GM21529 (cell line): Measurements from ENCODE around the gene SART3.
"Not testable (repeated sequence)": the region's sequence is repeated elsewhere in the genome, so short reads cannot be mapped to it uniquely, and the experiment has no call there.

Source experiments
- ATAC-seq: cut with Tn5 transposase; IDR thresholded peaks from one replicate; pipeline ENCODE4 v1.9.1; 2021; ENCODE audit not compliant: unreplicated experiment

The SART3 gene

DNA sequence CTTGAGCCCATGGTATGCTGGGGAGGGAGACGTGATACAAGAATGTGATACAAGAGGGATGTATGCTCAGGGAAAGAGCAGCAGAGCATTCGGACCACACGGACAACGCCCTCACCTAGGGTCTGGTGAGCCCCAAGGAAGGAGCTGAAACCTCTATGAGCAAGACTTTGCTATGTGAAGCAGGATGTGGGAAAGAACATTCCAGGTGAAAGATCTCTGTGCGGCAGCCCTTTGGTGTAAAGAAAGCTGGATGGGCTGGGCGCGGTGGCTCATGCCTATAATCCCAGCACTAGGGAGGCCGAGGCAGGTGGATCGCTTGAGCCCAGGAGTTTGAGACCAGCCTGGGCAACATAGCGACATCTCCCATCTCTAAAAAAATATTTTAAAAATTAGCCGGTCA, 62.8 kb downstream of the SART3 start:
- ATAC-seq, result no peak

DNA sequence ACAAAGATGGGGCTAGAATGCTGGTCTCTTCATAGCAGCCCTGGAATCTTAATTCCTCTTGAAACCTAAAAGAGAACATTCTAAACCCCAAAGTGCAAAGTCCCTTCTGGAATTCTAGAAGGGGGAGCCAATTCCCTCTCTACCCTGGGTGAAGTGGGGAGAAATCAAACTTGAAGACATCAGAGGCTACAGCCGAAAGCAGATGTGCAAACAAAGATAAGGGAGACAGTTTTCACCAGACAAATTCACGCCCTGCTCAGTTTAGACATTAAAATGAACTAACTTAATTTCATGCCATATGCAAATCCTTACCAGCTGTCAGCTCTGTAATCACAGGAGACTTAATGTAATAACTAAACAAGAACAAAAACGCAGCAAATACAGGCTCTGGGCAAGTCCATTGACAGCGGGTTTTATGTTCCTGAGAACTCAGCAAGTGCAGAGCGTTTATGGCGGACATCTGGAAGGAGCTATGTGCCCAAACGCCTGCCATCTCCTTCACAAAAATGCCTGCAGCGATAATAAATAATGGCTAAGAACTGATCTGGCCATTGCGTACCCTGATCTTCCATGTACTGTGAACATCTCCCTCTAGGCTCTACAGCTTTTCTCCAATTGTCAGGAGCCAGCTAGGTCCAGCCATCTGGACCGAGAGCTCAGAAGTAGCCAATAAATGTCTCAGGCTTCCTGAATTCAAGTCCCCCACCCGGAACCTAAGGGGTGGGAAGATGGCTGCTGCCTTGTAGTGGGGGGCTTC, 65.0 kb downstream of the SART3 start:
- no peak for ATAC-seq

DNA sequence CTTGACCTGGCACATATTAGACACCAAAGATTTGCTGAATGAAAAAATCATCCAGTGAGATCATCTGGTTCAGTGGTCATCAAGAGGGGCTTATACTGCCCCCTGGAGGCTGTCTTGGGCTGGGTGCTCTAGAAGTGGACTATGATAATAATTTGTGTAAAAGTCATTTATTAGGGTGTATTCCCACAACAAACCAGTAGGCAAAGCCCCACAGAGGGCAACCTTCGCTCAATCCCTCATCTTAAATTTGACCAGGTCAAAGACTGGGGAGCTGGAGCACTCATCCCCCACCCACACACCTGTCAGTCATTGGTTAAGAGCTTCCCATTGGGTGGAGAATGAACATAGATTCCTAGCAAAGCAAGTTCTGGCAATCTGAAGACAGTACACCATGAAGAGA, 65.9 kb downstream of the SART3 start:
- no peak for ATAC-seq

DNA sequence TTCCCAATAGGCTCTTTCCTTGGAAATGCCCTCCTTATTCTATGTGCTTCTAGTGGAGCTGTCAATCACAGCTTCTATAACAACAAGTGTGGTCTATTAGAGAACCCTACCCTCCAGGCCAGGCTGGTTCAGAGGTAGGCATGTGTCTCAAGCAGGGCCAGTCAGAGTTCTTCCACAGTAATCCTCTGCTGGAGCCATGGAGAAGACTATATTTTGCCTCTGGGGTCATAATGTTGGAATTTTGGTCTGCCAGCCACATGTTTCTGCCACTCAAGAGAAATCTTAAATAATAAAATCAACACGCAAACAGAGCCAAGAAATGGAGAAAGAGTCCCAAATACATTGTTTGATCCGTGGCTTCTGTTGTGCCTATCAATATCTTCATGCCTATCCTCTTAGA, 69.7 kb downstream of the SART3 start:
- no peak for ATAC-seq

DNA sequence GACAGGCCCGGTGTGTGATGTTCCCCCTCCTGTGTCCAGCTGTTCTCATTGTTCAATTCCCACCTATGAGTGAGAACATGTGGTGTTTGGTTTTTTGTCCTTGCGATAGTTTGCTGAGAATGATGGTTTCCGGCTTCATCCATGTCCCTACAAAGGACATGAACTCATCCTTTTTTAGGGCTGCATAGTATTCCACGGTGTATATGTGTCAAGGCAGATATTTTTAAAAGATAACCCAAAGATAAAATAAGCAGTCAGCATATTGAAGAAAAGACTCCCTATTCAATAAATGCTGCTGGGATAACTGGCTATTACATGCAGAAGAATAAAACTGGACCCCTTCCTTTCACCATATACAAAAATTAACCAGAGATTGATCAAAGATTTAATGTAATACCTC, 73.9 kb downstream of the SART3 start:
- not testable (repeated sequence) for ATAC-seq

DNA sequence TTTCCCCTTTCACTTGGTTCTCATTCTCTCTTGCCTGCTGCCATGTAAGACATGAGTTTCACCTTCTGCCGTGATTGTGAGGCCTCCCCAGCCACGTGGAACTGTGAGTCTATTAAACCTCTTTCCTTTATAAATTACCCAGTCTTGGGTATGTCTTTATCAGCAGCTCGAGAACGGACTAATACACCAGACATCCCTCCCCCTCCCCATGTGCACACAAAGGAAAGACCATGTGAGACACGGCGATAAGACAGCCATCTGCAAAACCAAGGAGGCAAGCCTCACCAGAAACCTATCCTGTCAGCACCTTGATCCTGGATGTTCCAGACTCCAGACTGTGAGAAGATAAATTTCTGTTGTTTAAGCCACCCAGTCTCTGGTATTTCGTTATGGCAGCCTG, 75.6 kb downstream of the SART3 start:
- not testable (repeated sequence) for ATAC-seq

DNA sequence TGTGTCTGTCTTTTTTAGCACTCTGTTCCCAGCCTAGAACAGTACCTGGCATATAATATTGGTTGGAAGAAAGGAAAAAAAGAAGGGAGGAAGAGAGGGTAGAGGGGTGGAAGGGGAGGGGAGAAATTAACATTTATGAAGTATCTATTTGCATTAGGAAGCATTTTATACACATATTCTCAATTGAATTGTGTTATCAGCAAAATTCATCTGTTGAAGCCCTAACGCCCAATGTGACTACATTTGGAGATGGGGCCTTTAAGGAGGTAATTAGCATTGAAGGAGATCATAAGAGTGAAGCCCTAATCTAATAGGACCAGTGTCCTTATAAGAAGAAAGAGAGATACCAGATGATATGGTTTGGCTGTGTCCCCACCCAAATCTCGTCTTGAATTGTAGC, 76.1 kb downstream of the SART3 start:
- no peak for ATAC-seq

DNA sequence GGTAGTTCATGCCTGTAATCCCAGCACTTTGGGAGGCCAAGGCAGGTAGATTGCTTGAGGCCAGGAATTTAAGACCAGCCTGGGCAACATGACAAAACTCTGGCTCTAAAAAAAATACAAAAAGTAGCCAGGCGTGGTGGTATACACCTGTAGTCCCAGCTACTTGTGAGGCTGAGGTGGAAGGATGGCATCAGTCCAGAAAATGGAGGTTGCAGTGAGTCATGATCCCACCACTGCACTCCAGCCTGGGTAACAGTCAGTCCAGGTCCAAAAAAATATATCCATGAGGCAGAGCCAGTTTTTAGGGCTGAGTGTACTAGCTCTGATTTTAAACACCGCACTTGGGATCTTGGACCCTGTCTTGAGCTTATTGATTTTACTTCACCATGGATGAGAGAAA, 76.5 kb downstream of the SART3 start:
- no peak for ATAC-seq

DNA sequence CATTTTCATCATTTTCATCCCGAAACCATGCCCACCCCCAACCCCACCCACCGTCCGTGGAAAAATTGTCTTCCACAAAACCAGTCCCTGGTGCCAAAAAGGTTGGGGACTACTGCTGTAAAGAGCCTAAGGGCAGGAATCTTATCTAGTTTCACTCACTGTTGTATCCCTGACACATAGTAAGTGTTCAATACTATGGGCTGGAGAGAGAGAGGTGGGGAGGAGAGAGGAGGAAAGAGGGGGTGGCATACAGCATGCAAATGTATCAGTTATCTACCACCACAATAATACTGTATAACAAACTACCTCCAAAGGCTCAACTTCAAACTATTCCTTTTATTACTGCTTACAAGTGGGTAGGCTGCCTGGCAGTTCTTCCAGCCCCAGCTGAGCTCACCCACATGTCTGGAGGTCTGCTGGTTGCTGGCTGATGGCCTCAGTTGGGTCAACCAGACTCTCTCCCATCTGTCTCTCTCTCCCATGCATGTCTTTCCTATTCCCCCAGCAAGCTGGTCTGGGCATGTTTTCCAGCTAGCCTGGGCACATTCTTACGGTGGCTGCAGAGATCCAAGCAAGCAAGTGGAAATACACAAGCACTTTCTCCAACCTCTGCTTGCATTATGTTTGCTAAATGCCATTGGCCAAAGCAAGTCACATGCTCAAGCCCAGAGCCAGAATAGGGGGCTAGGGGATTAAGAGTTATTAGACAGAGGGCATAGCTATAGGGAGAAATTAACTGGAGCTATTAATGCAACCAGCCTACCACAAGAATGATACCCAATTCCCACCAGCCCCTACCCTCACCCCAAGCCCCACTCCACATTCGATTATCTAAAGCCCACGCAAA, 77.5 kb downstream of the SART3 start:
- ATAC-seq, result no peak

DNA sequence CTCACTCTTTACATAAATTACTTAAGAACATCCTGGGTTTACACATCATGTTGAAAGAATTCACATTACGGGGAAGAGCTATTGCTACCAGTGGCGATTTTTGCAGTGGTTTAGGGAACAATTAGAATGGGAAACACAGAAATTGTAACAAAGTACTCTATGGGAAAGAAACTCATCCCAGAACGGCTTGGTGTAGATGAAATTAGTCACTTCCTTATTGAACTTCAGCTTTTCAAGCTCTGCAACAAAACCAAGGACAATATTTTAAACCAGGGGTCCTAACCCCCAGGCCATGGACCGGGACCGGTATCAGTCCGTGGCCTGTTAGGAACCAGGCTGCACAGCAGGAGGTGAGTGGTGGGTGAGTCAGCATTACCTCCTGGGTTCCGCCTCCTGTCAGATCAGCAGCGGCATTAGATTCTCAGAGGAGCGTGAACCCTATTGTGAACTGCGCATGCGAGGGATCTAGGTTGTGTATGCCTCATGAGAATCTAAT, 78.2 kb downstream of the SART3 start:
- no peak for ATAC-seq

DNA sequence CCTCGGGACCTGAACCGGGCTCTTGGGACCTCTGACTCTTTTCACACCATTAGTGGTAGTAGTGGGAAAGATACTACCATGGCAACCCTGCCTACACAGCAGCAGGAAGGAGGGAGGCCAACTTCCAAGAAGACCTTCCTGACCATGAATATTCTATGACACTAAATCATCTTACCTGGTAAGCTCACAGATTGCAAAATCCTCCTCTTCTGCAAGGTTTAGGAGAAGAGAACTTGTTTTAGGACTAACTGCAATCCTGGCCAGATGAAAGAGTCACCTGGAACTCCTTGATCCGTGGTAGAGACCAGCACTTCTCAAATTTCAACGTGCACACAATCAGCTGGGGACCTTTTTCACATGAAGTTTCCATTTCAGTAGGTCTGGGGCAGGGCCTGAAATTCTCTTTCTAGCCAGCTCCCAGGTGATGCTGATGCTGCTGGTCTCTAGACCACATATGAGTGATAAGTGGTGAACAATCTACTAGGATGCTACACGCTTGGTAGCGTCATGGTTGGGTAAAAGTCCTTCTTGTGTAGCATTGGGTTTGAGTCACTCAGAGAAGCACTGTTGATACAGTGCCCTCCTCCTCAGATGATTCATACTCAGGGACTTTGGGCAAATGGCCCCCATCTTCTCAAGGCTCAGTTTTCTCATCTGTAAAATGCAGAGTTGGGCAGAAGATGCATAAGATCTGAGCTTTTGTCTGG, 81.5 kb downstream of the SART3 start:
- ATAC-seq, result no peak

DNA sequence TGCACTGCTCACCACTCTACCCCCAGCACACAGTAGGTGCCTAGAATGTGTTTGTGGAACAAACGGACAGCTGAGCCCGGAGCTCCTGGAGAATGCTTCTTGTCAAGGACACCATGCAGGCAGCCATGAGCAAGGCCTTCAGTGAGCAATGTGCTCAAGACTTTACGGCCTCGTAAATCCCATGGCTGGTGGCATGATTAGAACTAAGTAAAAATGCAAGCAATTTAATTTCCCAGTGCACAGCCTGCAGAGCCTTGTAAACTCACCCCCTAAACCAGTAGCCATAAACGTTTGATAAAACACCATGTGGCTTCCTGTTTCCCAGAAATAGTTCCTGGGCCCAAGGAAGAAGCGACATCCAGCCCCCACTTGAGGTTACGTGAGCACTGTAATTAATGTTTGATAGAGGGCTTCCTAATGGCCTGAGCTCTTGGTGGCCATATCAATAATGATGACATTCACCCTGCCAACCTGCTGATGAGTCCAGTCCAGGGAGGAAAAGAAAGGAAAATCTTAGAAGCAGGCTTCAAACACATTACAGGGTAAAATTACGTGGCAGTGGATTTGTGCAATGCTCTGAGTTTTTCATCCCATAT, 82.3 kb downstream of the SART3 start:
- ATAC-seq, result no peak

DNA sequence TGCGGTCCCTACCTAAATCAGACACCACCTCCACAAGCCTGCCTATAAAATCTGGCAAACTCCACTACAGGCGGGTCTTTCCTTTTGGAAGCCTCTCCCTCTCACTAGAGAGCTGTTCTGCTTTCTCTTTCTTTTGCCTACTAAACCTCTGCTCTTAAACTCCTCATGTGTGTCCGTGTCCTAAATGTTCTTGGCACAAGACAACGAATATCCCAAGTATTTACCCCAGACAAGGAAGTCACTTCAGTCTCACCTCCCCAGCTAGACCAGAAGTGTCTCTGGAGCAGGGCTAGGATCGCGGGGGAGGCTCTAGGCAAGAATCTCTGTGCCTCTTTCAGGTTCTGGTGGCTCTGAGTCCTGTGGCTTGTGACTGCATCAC, 83.1 kb downstream of the SART3 start:
- ATAC-seq, result no peak

DNA sequence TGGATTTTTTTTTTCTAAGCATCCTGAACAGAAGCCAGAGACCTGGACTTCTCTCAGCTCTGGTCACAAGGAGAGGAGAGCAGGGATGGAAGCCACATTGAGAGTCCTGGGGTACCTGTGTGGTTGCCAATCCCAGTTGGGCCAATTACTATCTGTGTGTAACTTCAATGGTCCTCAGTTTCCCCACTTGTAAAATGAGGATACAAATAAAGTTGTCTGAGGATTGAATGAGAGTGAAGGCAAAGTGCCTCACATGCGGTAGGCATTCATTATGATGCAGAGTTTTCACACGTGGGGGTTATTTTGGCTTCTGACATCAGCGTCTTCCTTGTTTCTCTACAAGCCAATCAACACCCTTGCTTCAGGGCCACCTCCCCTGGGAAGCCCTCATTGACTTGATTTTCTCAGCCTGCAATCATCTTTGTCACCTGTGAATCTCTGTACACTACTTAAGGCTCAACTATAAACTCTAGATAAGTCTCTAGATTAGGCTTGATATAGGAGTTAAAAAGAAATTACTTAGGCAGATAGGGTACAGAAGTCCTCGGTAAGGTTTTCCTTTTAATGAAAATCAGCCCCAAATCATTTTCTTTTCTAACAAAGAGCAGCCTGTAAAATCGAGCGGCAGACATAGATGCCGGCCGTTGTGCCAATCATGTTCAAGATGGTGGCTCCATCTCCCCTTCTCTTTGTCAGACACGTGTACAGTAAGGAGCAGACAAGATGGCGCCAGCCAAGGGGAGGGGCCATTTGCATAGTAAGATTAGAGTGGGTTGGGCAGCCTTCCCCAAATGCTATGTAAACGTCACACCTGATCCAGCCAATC, 83.7 kb downstream of the SART3 start:
- ATAC-seq, result no peak

DNA sequence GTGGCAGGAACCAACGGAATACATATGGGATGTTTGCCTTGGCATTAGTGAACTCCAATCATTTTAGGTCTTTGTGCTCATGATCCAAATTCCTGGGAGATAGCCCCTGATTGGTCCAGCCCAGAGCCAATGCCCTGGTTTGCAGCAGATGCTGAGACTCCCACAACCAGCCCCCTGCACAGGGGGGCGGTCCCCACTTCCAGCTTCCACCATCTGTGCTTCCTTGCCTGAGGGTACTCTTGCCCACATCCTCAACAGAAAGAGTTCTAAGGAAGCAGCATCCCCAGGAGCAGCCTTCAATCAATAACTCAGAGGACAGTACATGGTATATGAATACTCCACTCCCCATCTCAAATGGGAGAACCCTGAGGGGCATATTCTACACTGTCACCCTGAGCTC, 85.6 kb downstream of the SART3 start:
- ATAC-seq, result no peak

DNA sequence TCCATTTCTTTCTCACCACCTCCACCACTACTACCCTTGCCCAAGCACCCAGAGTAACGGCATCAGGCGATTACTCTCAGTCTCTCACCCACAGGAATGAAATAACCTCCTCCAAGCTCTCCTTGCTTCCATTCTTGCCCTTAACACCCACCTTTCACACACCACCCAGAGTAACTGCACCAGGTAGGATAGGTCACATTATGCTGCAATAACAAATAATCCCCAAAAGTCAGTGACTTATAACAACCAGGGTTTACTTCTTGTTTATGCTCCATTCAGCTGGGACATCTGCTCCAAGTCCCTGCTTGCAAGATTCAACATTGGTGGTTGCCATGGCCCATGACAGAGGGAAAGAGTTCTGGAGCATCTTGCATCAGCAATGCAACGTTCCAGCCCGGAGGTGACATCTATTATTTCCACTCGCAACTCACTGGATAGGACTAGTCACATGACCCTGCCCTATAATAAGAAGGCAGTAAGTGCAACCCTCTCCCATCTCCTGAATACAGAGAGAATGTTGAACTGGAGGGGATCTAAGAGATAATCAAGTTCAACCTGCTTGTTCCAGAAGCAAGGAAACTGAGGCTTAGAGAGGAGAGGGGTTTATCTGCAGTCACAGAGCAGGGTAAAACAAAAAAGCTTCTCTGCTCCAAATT, 87.4 kb downstream of the SART3 start:
- ATAC-seq, result no peak
